Psoas muscle (tissue), 8 donors: ENCODE measurements around the gene SBK1. TPM values are rescaled to one million over a fixed set of nuclear protein-coding genes. Genes with fewer than 3 reads are reported as not detected.
A peak's percentile ranks its signal among the peaks of the same experiment; 100 is the strongest.

ENCODE experiments used
- ATAC-seq, 4 donors: fragments of 200-7000 bp; cut with Tn5 transposase; one replicate each; pipeline ENCODE4 v1.9.1; 2020; ENCODE audit warnings: moderate library complexity in 3 of 4, mild to moderate bottlenecking in 2 of 4
- DNase-seq, 2 donors: peaks; one replicate each; pipeline ENCODE4 v3.0.0-alpha.2; 2020
- H3K27ac ChIP-seq: fragments of 200-600 bp; one replicate; pipeline ENCODE4 v1.8.0; 2022
- H3K27me3 ChIP-seq, 3 donors: fragments of 200-600 bp in 1 of 3; one replicate each; pipeline versions ENCODE4 v1.6.1 to v1.8.0; 2013 to 2022; ENCODE audit warnings: low read length in 2 of 3, mild to moderate bottlenecking in 2 of 3, moderate library complexity in 1 of 3; ENCODE audit not compliant: insufficient read depth in 3 of 3
- H3K36me3 ChIP-seq, 2 donors: fragments of 200-600 bp in 1 of 2; one replicate each; pipeline versions ENCODE4 v1.6.1 to v1.8.0; 2013 to 2022; ENCODE audit warnings: low read depth in 1 of 2, mild to moderate bottlenecking in 1 of 2, moderate library complexity in 1 of 2; ENCODE audit not compliant: insufficient read depth in 1 of 2
- H3K4me1 ChIP-seq: fragments of 200-600 bp; one replicate; pipeline ENCODE4 v1.8.0; 2022
- H3K4me3 ChIP-seq: fragments of 200-600 bp; one replicate; pipeline ENCODE4 v1.8.0; 2022; ENCODE audit warnings: mild to moderate bottlenecking
- H3K9me3 ChIP-seq: fragments of 200-600 bp; one replicate; pipeline ENCODE4 v1.8.0; 2022
- CTCF ChIP-seq: fragments of 200-600 bp; IDR thresholded peaks from one replicate; pipeline ENCODE4 v1.8.0; 2022; ENCODE audit warnings: antibody characterized with exemption
- WGBS, 3 donors: extraction: QIAGEN DNeasy Blood & Tissue Kit; methylation state at CpG; one replicate each; pipeline versions ENCODE4 v1.1.6 to v1.1.7; 2013; 5-methylcytosine and 5-hydroxymethylcytosine counted together
- intact Hi-C, 2 donors: fragments of 100-400 bp; cut with DNase I; formaldehyde crosslinking; loops; one replicate each; pipeline versions ENCODE4 v1.11.0 to v1.14.2; 2022
- polyA plus RNA-seq, 3 donors: library from polyadenylated mRNA; stranded (reverse); fragments of 200-250 nt; gene quantifications; one replicate each; pipeline ENCODE4 v1.2.3, GENCODE V29; 2013
- total RNA-seq, 4 donors: library from RNA; stranded (reverse); fragmentation: NEBNext Ultra II Directional in 2 of 4; extraction: Animal tissue kit (Norgen Biotek cat#: 25700) in 2 of 4; gene quantifications; one replicate each; pipeline versions ENCODE4 v1.2.1 to v1.2.4, GENCODE V29; 2021 to 2023
- donor health status: healthy with polysubstance abuse.
- donor health status: DM: no; HTN: no; CAD: no; lungs with moderate emphysema.
- donor health status: Bipolar disorder and iron deficiency.
- donor health status: healthy.
- donor health status: DM: yes; HTN: yes; CAD: no.
- donor health status: DM: no; HTN: no; CAD: no.
- donor health status: DM: no; HTN: no; CAD: no.
- donor health status: DM: yes; HTN: yes; CAD: no.

Gene SBK1
- total and polyA plus RNA-seq, 7 donors, result 1.3 to 20.6 (median 5.3) TPM

GRCh38 chr16:28260193-28260592 lies 32.1 kb upstream of the SBK1 start:
- no peaks in the 10 kb centered on the region for H3K36me3 ChIP-seq
- TF ChIP-seq CTCF, result no peak
- WGBS, 3 donors, result 18 to 50% (median 31%) methylated on average over 1 of the region's 1 CpG
- intact Hi-C loops, result no loop called here
- DNase-seq, result peak; percentile 50 to 68
- peak; percentile 42 to 61 (median 49) for ATAC-seq
- no peaks in the 10 kb centered on the region for H3K9me3 ChIP-seq
- H3K4me3 ChIP-seq, result peak overlapping the region; percentile 73
- peaks cover 34% of the 10 kb centered on the region for H3K4me1 ChIP-seq
- H3K27ac ChIP-seq, result peak overlapping the region; percentile 91
- no peaks in the 10 kb centered on the region for H3K27me3 ChIP-seq

- Histone ChIP-seq H3K27ac (peak overlapping the region; percentile 87), H3K27me3 (no peaks in the 10 kb centered on the region), H3K9me3 (no peaks in the 10 kb centered on the region), H3K4me3 (peak overlapping the region; percentile 54), H3K4me1 (peaks cover 34% of the 10 kb centered on the region), H3K36me3 (no peaks in the 10 kb centered on the region)
- 9 to 25% (median 16%) methylated on average over 4 of the region's 4 CpGs for WGBS, 3 donors
- no peak for TF ChIP-seq CTCF
- ATAC-seq, result peak; percentile 79 to 84 (median 82)
- intact Hi-C loops, result no loop called here
- DNase-seq, result peak; percentile 80 to 94
Measured at GRCh38 chr16:28261942-28262341, 30.4 kb upstream of the SBK1 start.

- WGBS, 3 donors, result 28 to 42% (median 28%) methylated on average over 7 of the region's 7 CpGs
- H3K9me3 ChIP-seq, result no peaks in the 10 kb centered on the region
- ATAC-seq, result no peak
- no peak for DNase-seq
- no peak overlapping the region for H3K4me3 ChIP-seq
- H3K36me3 ChIP-seq, result no peaks in the 10 kb centered on the region
- no peaks in the 10 kb centered on the region for H3K27me3 ChIP-seq
- no peak for TF ChIP-seq CTCF
- H3K27ac ChIP-seq, result peak overlapping the region; percentile 87
- intact Hi-C loops, result no loop called here
- peaks cover 30% of the 10 kb centered on the region for H3K4me1 ChIP-seq
Measured at GRCh38 chr16:28263305-28263704, 29.0 kb upstream of the SBK1 start.

- intact Hi-C loops, result no loop called here
- H3K27me3 ChIP-seq, result no peaks in the 10 kb centered on the region
Measured at GRCh38 chr16:28264656-28265055, 27.7 kb upstream of the SBK1 start.

More at GRCh38 chr16:28264656-28265055, 27.7 kb upstream of the SBK1 start:
- TF ChIP-seq CTCF, result no peak
- ATAC-seq, result peak; percentile 52 to 66 (median 60)
- Histone ChIP-seq H3K9me3 (no peaks in the 10 kb centered on the region), H3K27ac (peak overlapping the region; percentile 87), H3K4me1 (peaks cover 36% of the 10 kb centered on the region), H3K4me3 (no peak overlapping the region), H3K36me3 (no peaks in the 10 kb centered on the region)
- 26 to 45% (median 27%) methylated on average over 14 of the region's 14 CpGs for WGBS, 3 donors
- DNase-seq, result peak; percentile 60 to 75
